Measurements from ENCODE around the gene TXNRD1.

The TXNRD1 gene

GRCh38 chr12:104312202-104312601 lies 96.6 kb downstream of the TXNRD1 start:
- no peaks in the 10 kb centered on the region for H3K27me3 ChIP-seq (ENCODE audit: insufficient read depth, low read length)
- no peak overlapping the region for H3K9ac ChIP-seq (ENCODE audit: low read length)
- H3K14ac ChIP-seq (ENCODE audit: low read length): no peak overlapping the region
- no peak overlapping the region for H4K12ac ChIP-seq (ENCODE audit: low read depth, low read length)
- no peak overlapping the region for H3K4ac ChIP-seq (ENCODE audit: low read depth, low read length)
- no peaks in the 10 kb centered on the region for H3K4me1 ChIP-seq (ENCODE audit: control insufficient read depth in 1 of 2, insufficient read depth in 2 of 2, low read length in 2 of 2)
- H2AK5ac ChIP-seq (ENCODE audit: low read length): no peak overlapping the region
- H2BK5ac ChIP-seq (ENCODE audit: low read depth, low read length, poor library complexity): no peak overlapping the region
- no peak overlapping the region for H3K23ac ChIP-seq (ENCODE audit: low read length)
- H3K4me2 ChIP-seq (ENCODE audit: low read length): no peak overlapping the region
- H2BK12ac ChIP-seq (ENCODE audit: low read length): no peak overlapping the region
- no peaks in the 10 kb centered on the region for H3K9me3 ChIP-seq (ENCODE audit: insufficient read depth, low read depth, low read length)
- no CpG with 5 or more reads among the region's 1 CpG for WGBS (ENCODE audit: extremely low coverage, insufficient coverage, insufficient read length)
- no peak overlapping the region for H4K8ac ChIP-seq (ENCODE audit: low read depth, low read length)
- peaks cover 11 to 19% of the 10 kb centered on the region in 2 experiments for H3K36me3 ChIP-seq (ENCODE audit: control insufficient read depth in 1 of 2, insufficient read depth in 2 of 2, low read length in 2 of 2)
- DNase-seq: no peak
- H3K4me3 ChIP-seq (ENCODE audit: low read depth, low read length): no peak overlapping the region
- no peak overlapping the region for H2AFZ ChIP-seq (ENCODE audit: insufficient read depth, low read length, poor library complexity)
- no peak overlapping the region for H2BK120ac ChIP-seq (ENCODE audit: insufficient read depth, low read length, poor library complexity)
- H3K18ac ChIP-seq (ENCODE audit: low read length): no peak overlapping the region
- no peaks in the 10 kb centered on the region for H3K79me2 ChIP-seq (ENCODE audit: control insufficient read depth, insufficient read depth, low read length, poor library complexity)
- H3K27ac ChIP-seq (ENCODE audit: low read depth, low read length): no peak overlapping the region
- H4K91ac ChIP-seq (ENCODE audit: low read depth, low read length): no peak overlapping the region
- H3K79me1 ChIP-seq (ENCODE audit: low read length): no peaks in the 10 kb centered on the region

- H4K8ac ChIP-seq (ENCODE audit: low read depth, low read length): no peak overlapping the region
- H3K14ac ChIP-seq (ENCODE audit: low read length): no peak overlapping the region
- no peak overlapping the region for H2BK5ac ChIP-seq (ENCODE audit: low read depth, low read length, poor library complexity)
- H3K4me3 ChIP-seq (ENCODE audit: low read depth, low read length): no peak overlapping the region
- no peak overlapping the region for H3K23ac ChIP-seq (ENCODE audit: low read length)
- no CpG with 5 or more reads among the region's 1 CpG for WGBS (ENCODE audit: extremely low coverage, insufficient coverage, insufficient read length)
- DNase-seq: no peak
- H3K18ac ChIP-seq (ENCODE audit: low read length): no peak overlapping the region
- no peak overlapping the region for H2BK120ac ChIP-seq (ENCODE audit: insufficient read depth, low read length, poor library complexity)
- no peaks in the 10 kb centered on the region for H3K79me2 ChIP-seq (ENCODE audit: control insufficient read depth, insufficient read depth, low read length, poor library complexity)
- no peak overlapping the region for H3K9ac ChIP-seq (ENCODE audit: low read length)
- H3K4me1 ChIP-seq (ENCODE audit: control insufficient read depth in 1 of 2, insufficient read depth in 2 of 2, low read length in 2 of 2): no peaks in the 10 kb centered on the region
- H2BK12ac ChIP-seq (ENCODE audit: low read length): no peak overlapping the region
- no peak overlapping the region for H2AK5ac ChIP-seq (ENCODE audit: low read length)
- H4K12ac ChIP-seq (ENCODE audit: low read depth, low read length): no peak overlapping the region
- no peaks in the 10 kb centered on the region for H3K27me3 ChIP-seq (ENCODE audit: insufficient read depth, low read length)
- H3K4me2 ChIP-seq (ENCODE audit: low read length): no peak overlapping the region
- H2AFZ ChIP-seq (ENCODE audit: insufficient read depth, low read length, poor library complexity): no peak overlapping the region
- no peaks in the 10 kb centered on the region for H3K79me1 ChIP-seq (ENCODE audit: low read length)
- no peak overlapping the region for H3K4ac ChIP-seq (ENCODE audit: low read depth, low read length)
- H3K36me3 ChIP-seq (ENCODE audit: control insufficient read depth in 1 of 2, insufficient read depth in 2 of 2, low read length in 2 of 2): peaks cover 13 to 22% of the 10 kb centered on the region in 2 experiments
- no peak overlapping the region for H3K27ac ChIP-seq (ENCODE audit: low read depth, low read length)
- H4K91ac ChIP-seq (ENCODE audit: low read depth, low read length): no peak overlapping the region
- H3K9me3 ChIP-seq (ENCODE audit: insufficient read depth, low read depth, low read length): no peaks in the 10 kb centered on the region
These were observed 97.1 kb downstream of the TXNRD1 start for GRCh38 chr12:104312654-104313053.

GRCh38 chr12:104313568-104314241 lies 98.1 kb downstream of the TXNRD1 start:
- Histone ChIP-seq H4K12ac (ENCODE audit: low read depth, low read length) (no peak overlapping the region), H2BK12ac (ENCODE audit: low read length) (no peak overlapping the region), H2BK120ac (ENCODE audit: insufficient read depth, low read length, poor library complexity) (no peak overlapping the region), H3K23ac (ENCODE audit: low read length) (no peak overlapping the region), H3K4me3 (ENCODE audit: low read depth, low read length) (no peak overlapping the region), H3K79me1 (ENCODE audit: low read length) (no peaks in the 10 kb centered on the region), H3K27me3 (ENCODE audit: insufficient read depth, low read length) (no peaks in the 10 kb centered on the region), H3K9me3 (ENCODE audit: insufficient read depth, low read depth, low read length) (no peaks in the 10 kb centered on the region), H2AFZ (ENCODE audit: insufficient read depth, low read length, poor library complexity) (no peak overlapping the region), H3K9ac (ENCODE audit: low read length) (no peak overlapping the region), H4K91ac (ENCODE audit: low read depth, low read length) (no peak overlapping the region), H3K4ac (ENCODE audit: low read depth, low read length) (no peak overlapping the region), H3K4me2 (ENCODE audit: low read length) (no peak overlapping the region), H3K79me2 (ENCODE audit: control insufficient read depth, insufficient read depth, low read length, poor library complexity) (no peaks in the 10 kb centered on the region), H3K36me3 (ENCODE audit: control insufficient read depth in 1 of 2, insufficient read depth in 2 of 2, low read length in 2 of 2) (peaks cover 16 to 25% of the 10 kb centered on the region in 2 experiments), H3K4me1 (ENCODE audit: control insufficient read depth in 1 of 2, insufficient read depth in 2 of 2, low read length in 2 of 2) (no peaks in the 10 kb centered on the region), H4K8ac (ENCODE audit: low read depth, low read length) (no peak overlapping the region), H3K14ac (ENCODE audit: low read length) (no peak overlapping the region), H2AK5ac (ENCODE audit: low read length) (no peak overlapping the region), H2BK5ac (ENCODE audit: low read depth, low read length, poor library complexity) (no peak overlapping the region), H3K18ac (ENCODE audit: low read length) (no peak overlapping the region), H3K27ac (ENCODE audit: low read depth, low read length) (no peak overlapping the region)
- no peak for DNase-seq
- whole genome bisulfite sequencing (ENCODE audit: extremely low coverage, insufficient coverage, insufficient read length): 100% methylated on average over 2 of the region's 4 CpGs

GRCh38 chr12:104314242-104314614 lies 98.6 kb downstream of the TXNRD1 start:
- no peaks in the 10 kb centered on the region for H3K4me1 ChIP-seq (ENCODE audit: control insufficient read depth in 1 of 2, insufficient read depth in 2 of 2, low read length in 2 of 2)
- no peak overlapping the region for H3K4ac ChIP-seq (ENCODE audit: low read depth, low read length)
- no peak overlapping the region for H4K8ac ChIP-seq (ENCODE audit: low read depth, low read length)
- H3K4me3 ChIP-seq (ENCODE audit: low read depth, low read length): no peak overlapping the region
- H3K23ac ChIP-seq (ENCODE audit: low read length): no peak overlapping the region
- H2BK12ac ChIP-seq (ENCODE audit: low read length): no peak overlapping the region
- H3K27ac ChIP-seq (ENCODE audit: low read depth, low read length): no peak overlapping the region
- no peaks in the 10 kb centered on the region for H3K9me3 ChIP-seq (ENCODE audit: insufficient read depth, low read depth, low read length)
- H4K91ac ChIP-seq (ENCODE audit: low read depth, low read length): no peak overlapping the region
- H4K12ac ChIP-seq (ENCODE audit: low read depth, low read length): no peak overlapping the region
- no peak overlapping the region for H3K14ac ChIP-seq (ENCODE audit: low read length)
- no peak overlapping the region for H3K4me2 ChIP-seq (ENCODE audit: low read length)
- no CpG with 5 or more reads among the region's 1 CpG for WGBS (ENCODE audit: extremely low coverage, insufficient coverage, insufficient read length)
- no peak overlapping the region for H3K18ac ChIP-seq (ENCODE audit: low read length)
- DNase-seq: no peak
- H2AK5ac ChIP-seq (ENCODE audit: low read length): no peak overlapping the region
- H2BK120ac ChIP-seq (ENCODE audit: insufficient read depth, low read length, poor library complexity): no peak overlapping the region
- no peak overlapping the region for H3K9ac ChIP-seq (ENCODE audit: low read length)
- no peak overlapping the region for H2BK5ac ChIP-seq (ENCODE audit: low read depth, low read length, poor library complexity)
- no peak overlapping the region for H2AFZ ChIP-seq (ENCODE audit: insufficient read depth, low read length, poor library complexity)
- H3K27me3 ChIP-seq (ENCODE audit: insufficient read depth, low read length): no peaks in the 10 kb centered on the region
- no peaks in the 10 kb centered on the region for H3K79me2 ChIP-seq (ENCODE audit: control insufficient read depth, insufficient read depth, low read length, poor library complexity)
- no peaks in the 10 kb centered on the region for H3K79me1 ChIP-seq (ENCODE audit: low read length)
- peaks cover 16 to 28% of the 10 kb centered on the region in 2 experiments for H3K36me3 ChIP-seq (ENCODE audit: control insufficient read depth in 1 of 2, insufficient read depth in 2 of 2, low read length in 2 of 2)

All from trophoblast cell (in vitro differentiated cells and primary cell).